ENCODE data around the gene KDM4B. TPM values are rescaled to one million over a fixed set of nuclear protein-coding genes. Genes with fewer than 3 reads are reported as not detected.

The KDM4B gene
- total and polyA plus RNA-seq, 2 of the 8 experiments (the other 6 are each of a cell fraction or from before 2014, with no cell fraction given) = 12.0 to 31.9 TPM

GRCh38 chr19:5127717-5128116 is 158.8 kb downstream of the KDM4B start:
- Histone ChIP-seq H3K4me1 (replicated peaks in 1 of 4; ENCODE audit: control insufficient read depth in 3 of 4, insufficient read depth in 4 of 4, low read length in 3 of 4) (peaks cover 5 to 62% (median 52%) of the 10 kb centered on the region in 4 experiments), H3K23me2 (ENCODE audit: low read depth, low read length) (no peaks in the 10 kb centered on the region), H2BK20ac (ENCODE audit: low read length) (no peak overlapping the region), H3K4me3 (ENCODE audit: extremely low read depth in 1 of 4, insufficient read depth in 2 of 4, low read depth in 3 of 4, low read length in 4 of 4) (no peak overlapping the region), H2AFZ (ENCODE audit: low read length) (no peak overlapping the region), H2BK120ac (replicated peaks; ENCODE audit: low read depth, low read length) (no peak overlapping the region), H3K79me2 (ENCODE audit: control insufficient read depth in 1 of 2, insufficient read depth in 2 of 2, low read length in 2 of 2) (no peaks in the 10 kb centered on the region), H4K8ac (ENCODE audit: extremely low read depth, insufficient read depth, low read length) (peak overlapping the region; percentile 46; the same call in 1 of the 2 replicates), H3K9me3 (ENCODE audit: insufficient read depth in 2 of 2, low read depth in 1 of 2, low read length in 1 of 2) (no peaks in the 10 kb centered on the region), H3K27ac (ENCODE audit: low read depth, low read length) (no peak overlapping the region; the same call in 1 of the 2 replicates), H3K56ac (replicated peaks; ENCODE audit: insufficient read length, low read depth, low read length) (no peak overlapping the region), H2AK5ac (ENCODE audit: low read depth, low read length) (0 out of 2 replicates have a peak overlapping the region, but pooled peaks have one; percentile 3), H2BK12ac (ENCODE audit: low read depth, low read length) (0 out of 2 replicates have a peak overlapping the region, but pooled peaks have one; percentile 60), H3K27me3 (replicated peaks in 1 of 4; ENCODE audit: control insufficient read depth in 3 of 4, extremely low read depth in 1 of 4, insufficient read depth in 3 of 4, low read length in 3 of 4) (no peaks in the 10 kb centered on the region), H3K23ac (ENCODE audit: insufficient read length) (no peak overlapping the region), H3K14ac (ENCODE audit: insufficient read length) (peak overlapping the region; percentile 20), H3K4me2 (ENCODE audit: insufficient read depth in 1 of 2, low read depth in 2 of 2, low read length in 2 of 2) (no peak overlapping the region), H3K9ac (replicated peaks in 1 of 4; ENCODE audit: extremely low read depth in 1 of 4, low read depth in 3 of 4, low read length in 3 of 4) (peak overlapping the region in 1 of 4 experiments; percentile 13; a peak in 1 of 7 replicates), H4K5ac (ENCODE audit: insufficient read length, low read depth, low read length) (no peak overlapping the region), H3K4ac (replicated peaks; ENCODE audit: insufficient read length, low read depth, low read length) (no peak overlapping the region), H2BK15ac (ENCODE audit: low read length) (no peak overlapping the region), H4K20me1 (replicated peaks in 1 of 2; ENCODE audit: control insufficient read depth in 1 of 2, insufficient read depth in 2 of 2, low read length in 2 of 2) (no peaks in the 10 kb centered on the region), H2BK5ac (ENCODE audit: low read depth, low read length) (peak overlapping the region; percentile 75), H4K91ac (replicated peaks; ENCODE audit: insufficient read length, low read length) (peak overlapping the region; percentile 77), H3K36me3 (ENCODE audit: control insufficient read depth in 2 of 4, insufficient read depth in 4 of 4, low read length in 3 of 4) (no peaks in the 10 kb centered on the region; a peak in 3 of 8 replicates), H3K79me1 (ENCODE audit: low read depth, low read length) (0 out of 2 replicates have a peak, but pooled peaks cover 3% of the 10 kb centered on the region), H3K18ac (ENCODE audit: extremely low read depth, low read length) (no peak overlapping the region; the same call in 1 of the 2 replicates)
- FAIRE-seq = no peak
- CTCF ChIA-PET (ENCODE audit: partially characterized antibody) = interaction anchor here (1.0 to 2.1 kb wide), 7 partner anchors 9 to 76 kb away, joined by 3 to 10 read pairs (median 5); no protein-coding TSS in a partner anchor
- DNase-seq (ENCODE audit: low read depth in 1 of 2, low spot score in 2 of 2) = no peak
- POLR2A ChIA-PET (ENCODE audit: partially characterized antibody) = no interaction called here
- 78% methylated on average over 12 of the region's 12 CpGs; no CpG with 5 or more reads in 1 of the 2 experiments for WGBS, 2 experiments (ENCODE audit: extremely low coverage in 1 of 2, insufficient coverage in 1 of 2, insufficient read length in 1 of 2, insufficient replicate concordance in 2 of 2, low coverage in 1 of 2, low lambda C conversion rate in 2 of 2, missing lambda C conversion rate in 1 of 2)
- TF ChIP-seq BACH1 (IDR thresholded peaks at IDR 0.05; ENCODE audit: low read length) = no peak
